ENCODE measurements around the gene LGR4. TPM values are rescaled to one million over a fixed set of nuclear protein-coding genes. Genes with fewer than 3 reads are reported as not detected.

LGR4 gene
- total RNA-seq, 2 donors from 2014 or later = 0.05 to 0.30 TPM

DNA sequence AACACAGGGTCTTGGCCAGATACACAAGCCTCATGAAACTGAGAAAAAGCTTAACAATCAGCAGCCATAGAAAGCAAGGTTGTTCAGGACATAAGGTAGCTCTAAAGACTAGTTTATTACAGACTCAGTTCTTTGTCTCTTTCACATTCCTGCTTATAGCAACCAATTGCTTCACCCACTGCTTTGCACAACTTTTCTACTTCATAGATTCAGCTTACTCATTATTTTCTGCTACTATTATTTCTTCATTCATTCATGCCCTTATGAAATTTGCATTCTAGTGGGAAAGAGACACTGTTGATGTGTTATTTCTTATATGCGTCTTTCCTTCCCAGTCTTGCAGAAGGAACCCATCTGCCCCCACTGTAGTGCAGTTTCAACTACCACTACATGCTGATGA is 114.3 kb downstream of the LGR4 start:
- Mint-ChIP-seq H3K27ac (no peak overlapping the region), H3K36me3 (ENCODE audit: insufficient read depth in 2 of 2) (no peaks in the 10 kb centered on the region), H3K4me1 (ENCODE audit: low read depth) (peaks cover 16% of the 10 kb centered on the region), H3K27me3 (ENCODE audit: low read depth) (no peaks in the 10 kb centered on the region), H3K9me3 (no peaks in the 10 kb centered on the region), H3K4me3 (no peak overlapping the region)
- no peak for ATAC-seq (replicated peaks in 1 of 2)
- no peak for DNase-seq

DNA sequence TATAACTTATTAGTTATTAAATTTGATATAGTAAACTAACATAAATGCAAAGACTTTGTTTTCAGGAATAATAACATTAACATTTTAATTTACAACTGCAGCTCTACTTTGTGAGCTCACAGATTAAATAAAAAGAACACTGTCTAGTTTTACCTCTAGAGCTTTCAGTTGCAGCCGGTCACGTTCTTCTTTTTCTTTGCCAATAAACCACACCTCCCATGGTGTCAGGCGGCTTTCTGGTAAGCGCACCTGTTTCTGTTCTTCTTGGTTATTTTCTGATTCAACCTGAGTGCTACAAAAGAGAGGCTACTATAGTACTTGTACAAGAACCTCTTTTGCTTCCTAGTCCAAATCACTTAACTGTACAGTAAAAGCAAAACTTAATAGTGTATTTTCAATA is 115.3 kb downstream of the LGR4 start:
- Mint-ChIP-seq H3K9me3 (no peaks in the 10 kb centered on the region), H3K4me3 (no peak overlapping the region), H3K36me3 (ENCODE audit: insufficient read depth in 2 of 2) (no peaks in the 10 kb centered on the region), H3K27ac (no peak overlapping the region), H3K27me3 (ENCODE audit: low read depth) (no peaks in the 10 kb centered on the region), H3K4me1 (ENCODE audit: low read depth) (peaks cover 12% of the 10 kb centered on the region)
- DNase-seq (no peak), ATAC-seq (replicated peaks in 1 of 2) (no peak)

DNA sequence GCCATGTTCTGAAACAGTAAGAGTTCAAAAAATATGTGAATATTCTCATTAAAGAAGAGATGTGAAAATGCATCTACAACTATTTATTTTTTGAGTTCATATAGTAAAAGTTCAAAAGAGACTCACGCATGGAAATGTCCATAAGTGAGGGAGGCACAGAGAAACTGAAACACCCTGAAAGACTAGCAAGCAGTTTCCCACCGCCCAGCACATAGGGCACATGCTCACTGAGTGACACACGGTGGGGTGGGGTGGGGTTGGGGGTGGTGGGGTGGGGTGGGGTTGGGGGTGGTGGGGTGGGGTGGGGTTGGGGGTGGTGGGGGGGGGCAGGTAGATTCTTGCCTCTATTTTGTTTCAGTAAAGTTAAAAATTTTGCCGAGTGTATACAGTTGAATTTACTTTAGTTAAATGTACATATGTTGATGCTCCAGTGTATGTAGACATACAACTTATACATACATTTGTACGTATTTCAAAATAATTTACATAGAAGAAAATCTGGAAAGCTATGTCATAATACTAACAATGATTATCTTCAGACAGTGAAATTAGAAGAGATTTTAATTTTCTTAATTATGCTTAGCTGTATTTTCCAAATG is 115.9 kb downstream of the LGR4 start:
- no peaks in the 10 kb centered on the region for H3K36me3 Mint-ChIP-seq (ENCODE audit: insufficient read depth in 2 of 2)
- ATAC-seq (replicated peaks in 1 of 2) (no peak), DNase-seq (no peak)
- H3K9me3 Mint-ChIP-seq = no peaks in the 10 kb centered on the region
- H3K4me1 Mint-ChIP-seq (ENCODE audit: low read depth) = peaks cover 7% of the 10 kb centered on the region
- H3K4me3 Mint-ChIP-seq = no peak overlapping the region
- H3K27ac Mint-ChIP-seq = no peak overlapping the region
- no peaks in the 10 kb centered on the region for H3K27me3 Mint-ChIP-seq (ENCODE audit: low read depth)

DNA sequence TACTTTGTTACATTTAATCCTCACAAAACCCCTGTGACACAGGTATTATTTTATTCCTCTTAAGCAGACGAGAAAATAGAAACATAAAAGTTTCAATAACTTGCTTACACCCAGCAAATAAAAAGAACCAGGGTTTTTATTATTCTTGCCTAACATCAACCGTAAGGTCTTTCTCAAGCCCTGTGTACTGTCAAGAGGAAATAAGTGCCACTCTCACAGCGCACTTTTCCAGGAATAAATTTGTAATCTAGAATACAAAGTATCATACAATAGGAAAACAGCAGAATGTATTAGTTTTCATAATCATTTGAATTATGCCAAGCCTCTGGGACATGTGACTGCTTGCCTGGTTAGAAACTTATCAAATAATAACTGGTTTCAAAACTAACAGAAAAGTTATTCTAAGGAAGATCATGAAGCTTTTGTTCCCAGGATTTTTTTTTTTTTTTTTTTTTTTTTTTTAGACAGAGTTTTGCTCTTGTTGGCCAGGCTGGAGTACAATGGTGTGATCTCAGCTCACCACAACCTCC is 117.0 kb downstream of the LGR4 start:
- peaks cover 4% of the 10 kb centered on the region for H3K4me1 Mint-ChIP-seq (ENCODE audit: low read depth)
- H3K36me3 Mint-ChIP-seq (ENCODE audit: insufficient read depth in 2 of 2) = no peaks in the 10 kb centered on the region
- H3K27me3 Mint-ChIP-seq (ENCODE audit: low read depth) = no peaks in the 10 kb centered on the region
- no peak overlapping the region for H3K4me3 Mint-ChIP-seq
- no peaks in the 10 kb centered on the region for H3K9me3 Mint-ChIP-seq
- ATAC-seq (replicated peaks in 1 of 2) (no peak), DNase-seq (no peak)
- no peak overlapping the region for H3K27ac Mint-ChIP-seq

DNA sequence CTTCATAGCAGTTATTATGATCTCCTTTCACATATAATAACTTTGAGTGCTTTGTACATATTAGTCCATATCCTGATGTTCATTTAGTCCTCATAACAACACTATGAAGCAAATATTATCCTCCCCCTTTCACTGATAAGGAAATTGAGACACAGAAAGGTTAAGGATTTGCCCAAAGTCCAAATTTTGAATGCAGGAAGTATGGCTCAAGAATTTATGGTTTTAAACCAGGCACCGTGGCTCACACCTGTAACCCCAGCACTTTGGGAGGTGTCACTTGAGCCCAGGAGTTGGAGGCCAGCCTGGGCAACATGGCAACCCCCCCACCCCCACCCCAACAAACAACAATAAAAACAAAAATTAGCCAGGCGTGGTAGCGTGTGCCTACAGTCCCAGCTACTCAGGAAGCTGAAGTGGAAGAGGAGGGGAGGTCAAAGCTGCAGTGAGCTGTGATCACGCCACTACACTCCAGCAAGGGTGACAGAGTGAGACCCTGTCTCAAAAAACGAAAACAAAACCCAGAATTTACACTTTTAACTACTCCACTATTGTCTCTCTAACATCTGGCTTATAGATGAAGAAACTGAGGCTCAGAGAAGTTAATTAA is 118.1 kb downstream of the LGR4 start:
- H3K27ac Mint-ChIP-seq = no peak overlapping the region
- no peaks in the 10 kb centered on the region for H3K27me3 Mint-ChIP-seq (ENCODE audit: low read depth)

DNA sequence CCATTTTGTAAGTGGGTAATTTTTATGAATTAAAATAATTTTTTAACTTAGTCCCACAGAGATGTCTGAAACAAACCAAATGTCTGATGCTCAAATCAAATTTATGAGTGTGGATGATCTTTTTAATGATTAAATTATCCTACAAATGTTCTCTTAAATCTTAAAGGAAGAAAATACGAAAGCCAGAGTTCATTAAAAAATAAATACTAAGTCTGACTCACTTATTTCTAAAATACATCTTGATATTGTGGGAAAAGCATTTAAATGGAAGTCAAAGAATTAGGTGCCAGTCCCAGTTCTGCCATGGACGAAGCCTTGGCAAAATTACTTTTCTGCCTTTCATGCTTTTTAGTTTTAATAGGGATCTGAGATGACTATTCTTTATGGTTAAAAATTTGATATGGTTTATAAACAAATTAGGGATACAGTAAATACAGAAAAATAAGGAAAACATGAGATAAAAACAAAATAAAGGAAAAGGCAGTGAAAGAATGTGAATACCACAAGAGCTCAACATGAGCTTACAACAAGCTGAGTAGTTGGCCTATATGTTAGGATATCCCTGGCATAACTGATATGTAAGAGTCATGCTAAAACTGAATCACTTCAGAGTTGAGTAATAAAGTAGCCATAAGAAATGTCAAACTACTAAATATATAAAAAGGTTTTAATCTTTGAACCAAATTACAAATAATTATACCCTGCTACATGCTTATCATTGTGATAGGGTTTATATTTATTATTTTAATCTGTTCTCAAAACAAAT is 118.8 kb downstream of the LGR4 start:
- H3K4me3 Mint-ChIP-seq = no peak overlapping the region
- no peaks in the 10 kb centered on the region for H3K27me3 Mint-ChIP-seq (ENCODE audit: low read depth)
- no peaks in the 10 kb centered on the region for H3K4me1 Mint-ChIP-seq (ENCODE audit: low read depth)
- no peak overlapping the region for H3K27ac Mint-ChIP-seq
- DNase-seq (no peak), ATAC-seq (replicated peaks in 1 of 2) (peak in 1 of 2 donors; percentile 38)
- H3K9me3 Mint-ChIP-seq = no peaks in the 10 kb centered on the region
- peaks cover 2 to 3% of the 10 kb centered on the region in 2 donors for H3K36me3 Mint-ChIP-seq (ENCODE audit: insufficient read depth in 2 of 2)

More for the DNA sequence above, 118.1 kb downstream of the LGR4 start:
- Mint-ChIP-seq H3K4me1 (ENCODE audit: low read depth) (no peaks in the 10 kb centered on the region), H3K9me3 (no peaks in the 10 kb centered on the region), H3K36me3 (ENCODE audit: insufficient read depth in 2 of 2) (peaks cover 2 to 3% of the 10 kb centered on the region in 2 donors), H3K4me3 (no peak overlapping the region)
- no peak for ATAC-seq (replicated peaks in 1 of 2)
- no peak for DNase-seq

DNA sequence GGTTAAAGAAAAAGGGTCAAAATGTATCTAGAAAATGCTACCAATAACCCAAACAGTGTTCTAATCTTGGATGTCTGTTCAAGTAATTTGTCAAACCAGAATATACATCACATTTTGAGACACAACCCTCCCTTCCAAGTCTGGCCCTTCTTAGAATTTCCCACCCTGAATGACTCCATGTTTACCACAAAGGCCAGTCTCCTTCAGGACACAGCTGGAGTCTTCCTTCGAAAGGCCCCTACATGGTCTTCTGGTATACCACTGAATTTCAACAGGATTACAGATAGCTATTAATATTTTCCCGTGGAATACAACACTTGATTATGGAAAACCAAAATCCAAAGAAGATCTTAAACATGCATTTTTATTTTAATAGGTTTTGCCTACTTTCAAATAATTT is 119.8 kb downstream of the LGR4 start:
- Mint-ChIP-seq H3K27ac (no peak overlapping the region), H3K9me3 (no peaks in the 10 kb centered on the region), H3K27me3 (ENCODE audit: low read depth) (no peaks in the 10 kb centered on the region), H3K4me3 (no peak overlapping the region), H3K36me3 (ENCODE audit: insufficient read depth in 2 of 2) (peaks cover 2 to 6% of the 10 kb centered on the region in 2 donors), H3K4me1 (ENCODE audit: low read depth) (no peaks in the 10 kb centered on the region)
- no peak for DNase-seq
- ATAC-seq (replicated peaks in 1 of 2) = no peak

DNA sequence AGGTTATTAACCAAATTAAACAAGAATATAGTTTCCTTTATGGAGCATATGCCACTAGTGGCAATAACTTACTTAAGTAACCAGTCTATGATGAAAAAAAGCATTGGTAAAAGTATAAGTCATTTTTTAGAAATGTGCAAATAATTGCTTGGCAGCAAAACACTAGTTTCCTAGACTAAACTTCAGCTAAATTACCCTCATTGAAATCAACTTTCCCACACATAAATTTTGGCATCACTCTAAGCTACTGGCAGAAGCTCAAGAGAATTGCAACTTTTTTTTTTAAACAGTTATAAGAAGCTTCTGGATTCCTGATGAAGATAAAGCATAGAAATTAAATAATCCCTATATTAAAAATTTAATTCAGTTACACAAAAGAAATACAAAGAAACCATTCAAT is 122.1 kb downstream of the LGR4 start:
- Mint-ChIP-seq H3K27me3 (ENCODE audit: low read depth) (no peaks in the 10 kb centered on the region), H3K9me3 (no peaks in the 10 kb centered on the region), H3K4me1 (ENCODE audit: low read depth) (no peaks in the 10 kb centered on the region), H3K4me3 (no peak overlapping the region), H3K36me3 (ENCODE audit: insufficient read depth in 2 of 2) (peaks cover 2 to 6% of the 10 kb centered on the region in 2 donors), H3K27ac (no peak overlapping the region)
- ATAC-seq (replicated peaks in 1 of 2) (no peak), DNase-seq (no peak)

DNA sequence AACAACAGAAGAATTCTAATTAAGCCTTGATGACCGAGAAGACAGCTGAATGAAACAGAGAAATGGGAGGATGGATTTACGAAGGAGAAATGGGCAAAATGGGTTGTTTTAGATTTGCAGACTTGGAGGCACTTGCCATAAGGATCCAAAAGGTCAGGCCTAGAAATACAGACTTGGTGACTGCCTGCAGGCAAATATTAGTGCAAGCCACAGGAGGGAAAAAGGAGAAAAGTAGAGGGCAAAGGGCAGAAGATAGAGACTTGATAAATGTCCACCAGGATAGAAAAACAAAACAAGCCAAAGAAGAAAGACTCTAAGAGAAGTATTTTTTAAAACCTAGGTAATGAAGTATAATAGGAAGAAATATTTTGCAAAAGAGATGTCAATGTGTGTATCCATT is 122.7 kb downstream of the LGR4 start:
- DNase-seq (no peak), ATAC-seq (replicated peaks in 1 of 2) (no peak)
- Mint-ChIP-seq H3K27me3 (ENCODE audit: low read depth) (no peaks in the 10 kb centered on the region), H3K27ac (no peak overlapping the region), H3K4me1 (ENCODE audit: low read depth) (no peaks in the 10 kb centered on the region), H3K9me3 (no peaks in the 10 kb centered on the region), H3K4me3 (no peak overlapping the region), H3K36me3 (ENCODE audit: insufficient read depth in 2 of 2) (peaks cover 2 to 6% of the 10 kb centered on the region in 2 donors)

DNA sequence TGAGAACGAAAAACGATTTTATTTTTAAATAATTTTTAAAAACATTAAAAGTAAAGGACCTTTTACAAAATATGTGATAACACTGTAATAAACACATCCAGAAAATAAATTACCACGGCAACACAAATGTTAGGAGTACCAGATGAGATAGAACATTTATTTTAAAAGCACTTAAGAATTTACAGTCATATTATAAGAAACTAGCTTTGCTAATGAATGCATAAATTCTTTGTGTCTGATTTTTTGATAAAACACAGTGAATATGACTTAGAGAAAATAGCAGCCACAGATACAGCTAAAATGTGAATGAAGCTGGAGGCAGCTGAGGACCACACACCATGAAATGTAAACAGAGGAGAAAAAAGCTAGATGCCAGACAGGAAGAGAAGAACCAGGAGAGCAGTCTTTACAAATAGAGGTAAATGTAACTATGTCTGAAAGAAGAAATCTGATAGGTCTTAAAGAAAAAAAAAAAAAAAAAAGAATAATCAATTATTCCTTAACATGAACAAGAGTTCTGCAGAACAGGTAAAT is 124.2 kb downstream of the LGR4 start:
- no peaks in the 10 kb centered on the region for H3K9me3 Mint-ChIP-seq
- no peak overlapping the region for H3K27ac Mint-ChIP-seq
- H3K4me3 Mint-ChIP-seq = no peak overlapping the region
- no peaks in the 10 kb centered on the region for H3K4me1 Mint-ChIP-seq (ENCODE audit: low read depth)
- no peak for DNase-seq
- H3K36me3 Mint-ChIP-seq (ENCODE audit: insufficient read depth in 2 of 2) = peaks cover 2 to 6% of the 10 kb centered on the region in 2 donors
- no peaks in the 10 kb centered on the region for H3K27me3 Mint-ChIP-seq (ENCODE audit: low read depth)
- no peak for ATAC-seq (replicated peaks in 1 of 2)

DNA sequence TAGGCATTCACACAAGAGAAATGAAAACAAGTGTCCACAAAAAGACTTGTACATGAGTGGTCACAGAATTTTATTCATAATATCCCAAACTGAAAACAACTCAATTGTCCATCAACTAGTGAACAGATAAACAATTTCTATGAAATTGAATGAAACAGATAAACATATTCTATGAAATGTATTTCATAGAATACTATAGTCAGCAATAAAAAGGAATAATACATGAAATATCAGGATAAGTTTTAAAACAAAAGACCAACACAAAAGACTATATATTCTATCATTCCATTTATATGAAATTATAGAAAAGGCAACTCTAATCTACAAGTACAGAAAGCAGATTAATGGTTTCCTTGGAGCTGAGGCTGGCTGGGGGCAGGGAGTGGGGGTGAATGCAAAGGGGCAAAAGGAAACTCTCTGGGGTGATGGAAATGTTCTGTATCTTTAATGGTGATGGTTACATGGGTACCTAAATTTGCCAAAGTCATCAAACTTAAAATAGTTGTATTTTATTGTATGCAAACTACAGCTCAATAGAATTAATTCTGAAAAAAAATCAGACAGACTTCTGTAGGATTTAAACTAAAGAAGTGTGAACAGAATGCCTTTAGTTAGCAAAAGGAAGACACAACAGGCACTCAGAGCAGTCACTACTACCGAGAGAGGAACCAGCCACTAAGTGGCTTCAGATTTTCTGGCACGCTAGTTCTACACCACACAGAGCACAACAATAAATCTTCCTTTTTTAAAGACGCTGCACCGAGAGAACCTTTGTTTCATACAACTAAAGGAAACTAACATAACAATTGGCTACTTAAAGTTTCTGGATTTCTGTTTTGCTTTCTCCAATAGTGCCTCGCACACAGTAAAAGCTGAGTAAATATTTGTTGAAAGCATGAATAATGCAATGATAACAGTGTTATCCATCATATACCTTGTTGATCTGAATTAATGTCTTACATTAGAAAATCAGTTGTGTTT is 124.9 kb downstream of the LGR4 start:
- no peak overlapping the region for H3K4me3 Mint-ChIP-seq
- no peaks in the 10 kb centered on the region for H3K9me3 Mint-ChIP-seq
- no peaks in the 10 kb centered on the region for H3K27me3 Mint-ChIP-seq (ENCODE audit: low read depth)

DNA sequence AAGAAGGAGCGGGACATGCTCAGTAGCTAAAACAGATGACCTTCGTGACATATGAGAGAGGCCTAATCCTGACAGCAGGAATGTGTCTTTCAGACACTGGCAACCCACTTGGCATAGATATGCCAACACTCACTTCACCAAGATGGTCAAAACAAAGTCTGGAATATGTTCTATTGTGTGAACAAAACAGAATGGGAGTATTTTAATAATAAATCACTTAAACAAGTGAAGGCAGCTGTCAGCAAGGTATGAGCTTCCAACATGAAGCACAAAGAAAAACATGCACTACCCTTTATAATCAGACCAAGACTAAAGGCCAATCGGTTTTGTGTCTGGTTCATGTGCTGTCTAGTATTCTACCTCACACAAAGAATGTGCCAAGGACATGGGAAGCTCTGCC is 132.6 kb downstream of the LGR4 start:
- no peaks in the 10 kb centered on the region for H3K36me3 Mint-ChIP-seq (ENCODE audit: insufficient read depth in 2 of 2)
- ATAC-seq (replicated peaks in 1 of 2) (no peak), DNase-seq (no peak)
- no peak overlapping the region for H3K27ac Mint-ChIP-seq
- no peaks in the 10 kb centered on the region for H3K4me1 Mint-ChIP-seq (ENCODE audit: low read depth)
- no peaks in the 10 kb centered on the region for H3K27me3 Mint-ChIP-seq (ENCODE audit: low read depth)
- H3K9me3 Mint-ChIP-seq = no peaks in the 10 kb centered on the region
- no peak overlapping the region for H3K4me3 Mint-ChIP-seq

More for the DNA sequence above, 124.9 kb downstream of the LGR4 start:
- H3K36me3 Mint-ChIP-seq (ENCODE audit: insufficient read depth in 2 of 2) = peaks cover 2 to 6% of the 10 kb centered on the region in 2 donors
- ATAC-seq (replicated peaks in 1 of 2) (no peak), DNase-seq (no peak)
- no peaks in the 10 kb centered on the region for H3K4me1 Mint-ChIP-seq (ENCODE audit: low read depth)
- no peak overlapping the region for H3K27ac Mint-ChIP-seq

Data from activated T-cell treated with anti-CD3 and anti-CD28 coated beads, Interleukin-2, amount 50 U/mL, for 72 hours (primary cell).